Muscle layer of duodenum (tissue), 2 donors: ENCODE data around the gene TPCN2.

Experiments
- H3K27ac ChIP-seq: one replicate; pipeline ENCODE4 v1.7.0; 2013; ENCODE audit warnings: mild to moderate bottlenecking, low read length
- H3K27me3 ChIP-seq: one replicate; pipeline ENCODE4 v1.7.0; 2013; ENCODE audit warnings: low read depth, mild to moderate bottlenecking, control low read depth, low read length
- H3K36me3 ChIP-seq, 2 donors: one replicate each; pipeline ENCODE4 v1.7.0; 2013; ENCODE audit warnings: low read length in 2 of 2, control low read depth in 1 of 2, mild to moderate bottlenecking in 1 of 2; ENCODE audit not compliant: insufficient read depth in 2 of 2, control insufficient read depth in 1 of 2
- H3K4me1 ChIP-seq, 2 donors: one replicate each; pipeline ENCODE4 v1.7.0; 2013; ENCODE audit warnings: low read length in 2 of 2, mild to moderate bottlenecking in 2 of 2, control low read depth in 1 of 2, moderate library complexity in 1 of 2; ENCODE audit not compliant: insufficient read depth in 2 of 2, control insufficient read depth in 1 of 2
- H3K4me3 ChIP-seq, 2 donors: one replicate each; pipeline ENCODE4 v1.7.0; 2013; ENCODE audit warnings: low read length in 2 of 2, low read depth in 1 of 2, mild to moderate bottlenecking in 1 of 2
- H3K9me3 ChIP-seq, 2 donors: one replicate each; pipeline ENCODE4 v1.7.0; 2013; ENCODE audit warnings: low read length in 2 of 2, control low read depth in 1 of 2, mild to moderate bottlenecking in 1 of 2; ENCODE audit not compliant: control insufficient read depth in 1 of 2
- donor health status: healthy.

The TPCN2 gene

DNA sequence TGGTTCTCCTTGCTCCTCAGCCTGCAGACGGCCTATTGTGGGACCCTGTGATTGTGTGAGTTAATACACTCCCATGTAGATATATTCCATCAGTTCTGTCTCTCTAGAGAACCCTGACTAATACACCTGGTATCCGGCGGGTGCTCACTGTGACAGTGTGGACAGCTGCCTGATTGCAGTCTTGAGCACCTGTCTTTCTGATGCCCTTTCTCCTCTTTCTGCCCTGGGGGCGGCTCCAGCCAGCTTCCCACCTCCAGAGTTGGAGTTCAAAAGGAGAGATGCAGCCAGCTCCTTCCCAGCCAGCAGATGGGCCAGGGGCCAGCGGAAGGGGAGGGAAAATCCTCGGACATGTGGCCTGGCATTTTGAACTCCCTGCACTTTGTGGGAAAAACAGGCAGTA is 122.0 kb downstream of the TPCN2 start:
- Histone ChIP-seq H3K27me3 (no peaks in the 10 kb centered on the region), H3K27ac (no peak overlapping the region)

DNA sequence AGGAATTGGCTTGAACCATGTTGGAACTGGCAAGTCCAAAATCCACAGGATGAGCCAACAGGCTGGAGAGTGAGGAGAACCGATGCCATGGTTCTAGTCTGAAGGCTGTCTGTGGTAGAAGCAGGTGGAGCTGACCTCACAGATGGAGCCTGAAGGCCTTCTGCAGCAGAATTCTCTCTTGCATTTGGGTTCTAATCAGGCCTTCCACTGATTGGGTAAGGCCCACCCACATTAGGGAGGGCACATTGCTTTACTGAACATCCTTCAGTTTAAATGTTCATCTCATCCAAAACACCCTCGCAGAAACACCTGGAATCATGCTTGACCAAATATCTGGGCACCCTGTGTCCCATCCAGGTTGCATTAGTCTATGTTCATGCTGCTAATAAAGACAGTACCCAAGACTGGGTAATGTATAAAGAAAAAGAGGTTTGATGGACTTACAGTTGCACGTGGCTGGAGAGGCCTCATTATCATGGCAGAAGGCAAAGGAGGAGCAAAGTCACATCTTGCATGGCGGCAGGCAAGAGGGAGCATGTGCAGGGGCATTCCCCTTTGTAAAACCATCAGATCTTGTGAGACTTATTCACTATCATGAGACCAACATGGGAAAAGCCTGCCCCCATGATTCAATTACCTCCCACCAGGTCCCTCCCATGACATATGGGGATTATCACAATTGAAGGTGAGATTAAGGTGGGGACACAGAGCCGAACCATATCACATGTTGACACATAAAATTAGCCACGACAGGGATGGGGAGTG is 122.9 kb downstream of the TPCN2 start:
- Histone ChIP-seq H3K9me3 (peaks cover 0 to 9% of the 10 kb centered on the region in 2 donors), H3K4me1 (no peaks in the 10 kb centered on the region), H3K27ac (no peak overlapping the region), H3K4me3 (no peak overlapping the region), H3K36me3 (no peaks in the 10 kb centered on the region), H3K27me3 (no peaks in the 10 kb centered on the region)

More for the DNA sequence above, 122.0 kb downstream of the TPCN2 start:
- peaks cover 0 to 5% of the 10 kb centered on the region in 2 donors for H3K4me1 ChIP-seq
- H3K36me3 ChIP-seq: no peaks in the 10 kb centered on the region
- H3K9me3 ChIP-seq: peaks cover 0 to 7% of the 10 kb centered on the region in 2 donors
- no peak overlapping the region for H3K4me3 ChIP-seq

DNA sequence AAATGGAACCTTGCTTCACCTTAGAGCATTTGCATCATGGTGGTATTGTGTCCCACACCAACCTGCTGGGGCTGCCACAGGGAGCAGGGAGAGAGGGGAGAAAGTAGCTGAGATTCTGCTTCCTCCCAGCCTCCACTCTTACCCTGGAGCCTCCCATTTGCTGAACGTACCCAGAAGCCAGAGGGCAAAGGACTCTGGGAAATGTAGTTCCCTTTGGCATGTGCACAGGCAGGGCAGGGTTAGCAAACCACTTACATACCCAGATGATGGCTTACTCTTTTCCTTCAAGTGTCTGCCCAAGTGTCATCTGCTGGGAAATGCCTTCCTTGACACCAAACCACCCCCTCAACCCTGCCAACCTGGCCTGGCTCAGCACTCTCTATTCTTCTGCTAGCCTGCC is 123.9 kb downstream of the TPCN2 start:
- Histone ChIP-seq H3K9me3 (peaks cover 0 to 9% of the 10 kb centered on the region in 2 donors), H3K36me3 (no peaks in the 10 kb centered on the region), H3K27ac (no peak overlapping the region), H3K4me3 (no peak overlapping the region), H3K27me3 (no peaks in the 10 kb centered on the region), H3K4me1 (no peaks in the 10 kb centered on the region)

DNA sequence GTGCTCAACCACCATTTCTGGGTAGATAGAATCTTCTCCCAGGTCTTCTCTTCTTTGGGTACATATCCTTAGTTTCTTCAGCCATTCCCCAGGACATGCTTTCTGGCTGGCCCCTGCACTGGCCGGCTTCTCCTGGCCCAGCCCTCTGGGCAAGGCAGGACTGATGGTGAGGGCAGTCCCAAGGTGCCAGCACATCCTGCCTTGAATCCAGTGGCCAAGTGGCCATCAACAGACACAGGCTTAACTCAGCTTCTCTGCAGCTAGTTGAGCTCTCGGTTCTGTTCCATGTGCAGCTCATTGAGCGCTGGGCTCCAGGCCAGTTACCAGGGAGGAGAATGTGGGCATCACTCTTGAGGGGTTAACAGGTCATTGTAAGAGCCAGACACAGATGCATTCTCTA is 124.6 kb downstream of the TPCN2 start:
- peaks cover 0 to 9% of the 10 kb centered on the region in 2 donors for H3K9me3 ChIP-seq
- H3K4me1 ChIP-seq: no peaks in the 10 kb centered on the region
- H3K27me3 ChIP-seq: no peaks in the 10 kb centered on the region
- no peak overlapping the region for H3K4me3 ChIP-seq
- H3K36me3 ChIP-seq: no peaks in the 10 kb centered on the region
- H3K27ac ChIP-seq: no peak overlapping the region

DNA sequence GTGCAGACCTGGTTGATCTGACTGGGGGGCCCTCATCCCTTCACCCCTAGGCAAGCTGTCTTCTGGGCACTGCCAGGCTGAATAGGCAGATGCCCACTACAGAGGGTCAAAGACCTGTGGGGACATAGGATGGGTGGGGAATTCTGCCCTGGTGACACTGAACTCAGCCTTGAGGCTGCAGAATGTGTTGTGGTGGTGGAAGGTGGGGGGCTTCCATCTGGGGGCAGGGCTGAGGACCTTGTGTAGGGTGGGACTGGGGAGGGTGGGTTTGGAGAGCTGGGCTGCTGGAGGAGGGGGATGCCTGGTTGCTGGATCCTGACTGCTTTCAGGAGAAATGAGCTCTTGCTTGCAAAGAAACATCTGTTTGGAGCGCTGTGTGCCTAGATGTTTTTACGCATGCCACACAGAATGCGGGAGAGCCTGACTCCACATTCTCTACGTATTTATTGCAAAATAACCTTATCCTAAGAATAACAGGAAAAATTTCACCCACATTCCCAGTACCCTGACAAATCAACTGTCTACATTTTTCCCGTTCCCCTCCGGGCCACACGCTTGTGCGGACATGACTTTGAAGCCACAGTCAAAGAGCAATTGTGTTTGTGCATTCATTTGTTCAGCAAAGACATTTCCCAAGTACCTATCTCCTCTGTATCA is 125.3 kb downstream of the TPCN2 start:
- no peak overlapping the region for H3K27ac ChIP-seq
- no peaks in the 10 kb centered on the region for H3K36me3 ChIP-seq
- H3K4me1 ChIP-seq: no peaks in the 10 kb centered on the region
- H3K4me3 ChIP-seq: no peak overlapping the region
- H3K9me3 ChIP-seq: peaks cover 0 to 9% of the 10 kb centered on the region in 2 donors
- no peaks in the 10 kb centered on the region for H3K27me3 ChIP-seq

DNA sequence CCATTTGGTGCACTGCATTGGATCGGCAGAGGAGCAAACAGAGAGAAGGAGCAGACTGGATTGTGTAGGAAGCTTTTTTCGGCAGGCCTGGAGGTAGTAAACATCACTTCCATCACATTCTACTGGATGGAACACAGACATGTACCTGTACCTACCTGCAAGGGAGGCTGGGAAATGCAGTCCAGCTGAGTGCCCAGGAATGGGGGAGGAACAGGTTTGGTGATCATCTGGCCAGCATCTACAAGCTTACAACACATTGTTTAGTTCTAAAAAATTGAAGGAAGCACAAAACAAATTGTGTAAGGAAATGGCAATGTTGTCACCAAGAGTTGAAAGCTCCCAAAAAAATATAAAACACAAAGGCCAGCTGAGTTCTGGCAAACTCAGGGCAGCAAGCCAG is 126.1 kb downstream of the TPCN2 start:
- Histone ChIP-seq H3K4me1 (no peaks in the 10 kb centered on the region), H3K27ac (no peak overlapping the region), H3K36me3 (no peaks in the 10 kb centered on the region), H3K9me3 (peaks cover 0 to 9% of the 10 kb centered on the region in 2 donors), H3K27me3 (no peaks in the 10 kb centered on the region), H3K4me3 (no peak overlapping the region)

DNA sequence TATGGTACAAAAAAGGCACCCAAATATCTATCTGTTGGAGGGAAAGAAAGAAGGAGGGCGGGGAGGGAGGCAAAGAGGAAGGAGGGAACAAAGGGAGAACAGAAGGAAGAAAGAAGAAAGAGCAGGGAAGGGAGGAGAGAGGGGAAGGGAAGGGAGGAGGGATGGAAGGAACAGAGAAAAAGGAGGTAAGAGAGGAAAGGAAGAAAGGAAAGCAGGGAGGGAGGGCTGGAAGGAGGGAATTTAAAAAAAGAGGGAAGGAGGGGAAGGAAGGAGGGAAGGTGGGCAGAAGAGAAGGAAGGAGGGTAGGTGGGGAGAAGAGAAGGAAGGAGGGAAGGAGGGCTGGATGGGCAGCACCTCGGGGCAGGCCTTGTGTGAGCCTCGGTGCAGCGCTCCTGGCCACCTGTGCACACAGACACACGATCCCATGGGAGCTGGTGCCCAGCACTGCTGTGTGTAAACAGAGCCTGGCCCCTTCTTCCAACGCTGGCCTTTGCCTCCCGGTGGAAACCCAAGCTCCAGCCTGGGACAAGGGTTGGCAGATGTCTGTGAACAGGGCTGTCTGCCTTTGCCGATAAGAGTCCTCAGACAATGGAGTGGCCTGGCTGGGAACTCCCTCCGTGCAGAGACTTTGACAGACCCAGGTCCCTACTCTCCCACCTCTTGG is 130.2 kb downstream of the TPCN2 start:
- Histone ChIP-seq H3K4me1 (no peaks in the 10 kb centered on the region), H3K36me3 (no peaks in the 10 kb centered on the region), H3K27me3 (no peaks in the 10 kb centered on the region)

DNA sequence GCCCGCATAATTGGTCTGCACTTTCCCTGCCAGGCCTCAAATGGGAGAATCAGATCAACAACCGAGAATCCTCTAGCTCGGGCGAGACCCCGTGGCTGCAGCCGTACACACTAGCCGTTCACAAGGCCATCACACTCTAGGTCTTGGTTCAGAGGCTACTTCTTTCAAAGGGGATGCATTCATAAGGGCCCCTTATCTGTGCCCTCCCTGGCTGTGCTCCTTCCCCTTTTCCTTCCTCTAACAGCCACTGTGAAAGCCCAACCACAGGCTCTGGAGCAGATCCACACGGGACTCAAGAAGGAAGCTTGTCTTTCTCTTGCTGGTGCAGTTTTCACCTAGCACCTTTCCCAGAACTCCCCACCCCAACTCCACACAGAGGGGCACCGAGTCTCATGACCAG is 131.5 kb downstream of the TPCN2 start:
- peaks cover 0 to 7% of the 10 kb centered on the region in 2 donors for H3K9me3 ChIP-seq
- no peak overlapping the region for H3K27ac ChIP-seq
- H3K36me3 ChIP-seq: no peaks in the 10 kb centered on the region
- no peak overlapping the region for H3K4me3 ChIP-seq
- no peaks in the 10 kb centered on the region for H3K4me1 ChIP-seq
- H3K27me3 ChIP-seq: no peaks in the 10 kb centered on the region

More for the DNA sequence above, 130.2 kb downstream of the TPCN2 start:
- Histone ChIP-seq H3K9me3 (peaks cover 0 to 9% of the 10 kb centered on the region in 2 donors), H3K27ac (no peak overlapping the region), H3K4me3 (no peak overlapping the region)

DNA sequence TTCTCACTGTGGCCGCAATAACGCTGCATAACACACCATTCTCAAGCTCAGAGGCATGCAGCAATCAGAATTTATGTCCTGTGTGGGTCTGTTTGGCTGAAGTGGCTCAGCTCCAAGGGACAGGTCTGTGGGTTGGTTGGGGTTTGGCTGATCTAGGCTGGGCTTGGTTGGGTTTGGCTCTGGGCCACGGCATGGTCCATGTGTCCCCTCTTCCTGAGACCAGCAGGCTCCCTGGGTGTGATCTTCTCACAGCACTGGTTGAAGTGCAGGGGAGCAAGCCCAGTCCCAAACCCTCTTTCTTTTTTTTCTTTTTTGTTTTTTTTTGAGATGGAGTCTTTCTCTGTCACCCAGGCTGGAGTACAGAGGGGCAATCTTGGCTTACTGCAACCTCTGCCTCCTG is 132.0 kb downstream of the TPCN2 start:
- Histone ChIP-seq H3K9me3 (peaks cover 0 to 2% of the 10 kb centered on the region in 2 donors), H3K4me1 (no peaks in the 10 kb centered on the region), H3K4me3 (no peak overlapping the region), H3K36me3 (no peaks in the 10 kb centered on the region), H3K27me3 (no peaks in the 10 kb centered on the region), H3K27ac (no peak overlapping the region)

DNA sequence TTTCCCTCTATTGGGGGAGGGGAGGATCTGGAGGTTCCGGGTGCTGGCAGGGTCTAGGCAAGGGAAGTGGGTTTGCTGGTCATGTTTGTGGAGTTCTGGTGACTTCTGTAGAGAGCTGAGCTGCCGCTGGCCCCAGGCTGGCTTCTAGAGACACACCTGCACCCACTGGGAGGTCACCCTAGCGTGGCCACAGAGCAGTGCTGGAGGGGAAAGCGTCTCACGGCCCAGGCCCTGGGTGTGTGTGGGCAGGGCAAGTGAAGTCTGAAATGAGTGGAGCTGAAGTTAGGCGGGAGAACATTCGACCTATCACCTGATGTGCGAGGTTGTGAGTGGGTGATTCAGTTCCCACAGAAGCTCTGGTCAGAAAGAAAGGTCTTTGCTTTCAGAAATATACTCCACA is 134.9 kb downstream of the TPCN2 start:
- Histone ChIP-seq H3K27ac (no peak overlapping the region), H3K4me1 (no peaks in the 10 kb centered on the region), H3K4me3 (no peak overlapping the region), H3K27me3 (no peaks in the 10 kb centered on the region), H3K36me3 (no peaks in the 10 kb centered on the region), H3K9me3 (peaks cover 0 to 12% of the 10 kb centered on the region in 2 donors)
